Bronchial epithelial cell (primary cell): ENCODE results near the gene CHRNE. TPM values are rescaled to one million over a fixed set of nuclear protein-coding genes. Genes with fewer than 3 reads are reported as not detected.
A peak's percentile ranks its signal among the peaks of the same experiment; 100 is the strongest.
"Not testable (repeated sequence)": the region's sequence is repeated elsewhere in the genome, so short reads cannot be mapped to it uniquely, and the experiment has no call there.

ENCODE experiments used
- DNase-seq: peaks from one replicate; pipeline ENCODE4 v3.0.0-alpha.2; 2010; ENCODE audit warnings: low read depth
- FAIRE-seq: peaks from 2 replicates; lab custom pipeline; 2011; peaks lifted over from hg19 to GRCh38; lab: Jason Lieb, UNC
- H3K27me3 ChIP-seq: 2 replicates; pipeline ENCODE4 v1.5.1; 2011; ENCODE audit warnings: low read length; ENCODE audit not compliant: control insufficient read depth, insufficient read depth
- H3K36me3 ChIP-seq: 2 replicates; pipeline ENCODE4 v1.5.1; 2011; ENCODE audit warnings: low read length; ENCODE audit not compliant: control insufficient read depth, insufficient read depth
- H3K4me3 ChIP-seq: 2 replicates; pipeline ENCODE4 v1.5.1; 2011; ENCODE audit warnings: mild to moderate bottlenecking, low read depth, low read length, control low read depth
- CTCF ChIP-seq: IDR thresholded peaks from 2 replicates; pipeline ENCODE4 v1.5.1; 2011; ENCODE audit warnings: mild to moderate bottlenecking, moderate library complexity, low read length, control low read depth, inconsistent platforms; ENCODE audit not compliant: insufficient read depth, severe bottlenecking
- total RNA-seq: library from RNA; depleted of rRNA; stranded (reverse); fragments of >200 nt; gene quantifications from 2 replicates; pipeline ENCODE4 v1.2.1, GENCODE V29; 2014

CHRNE gene
- total RNA-seq, 1 donor from 2014 or later = 0.79 TPM

DNA sequence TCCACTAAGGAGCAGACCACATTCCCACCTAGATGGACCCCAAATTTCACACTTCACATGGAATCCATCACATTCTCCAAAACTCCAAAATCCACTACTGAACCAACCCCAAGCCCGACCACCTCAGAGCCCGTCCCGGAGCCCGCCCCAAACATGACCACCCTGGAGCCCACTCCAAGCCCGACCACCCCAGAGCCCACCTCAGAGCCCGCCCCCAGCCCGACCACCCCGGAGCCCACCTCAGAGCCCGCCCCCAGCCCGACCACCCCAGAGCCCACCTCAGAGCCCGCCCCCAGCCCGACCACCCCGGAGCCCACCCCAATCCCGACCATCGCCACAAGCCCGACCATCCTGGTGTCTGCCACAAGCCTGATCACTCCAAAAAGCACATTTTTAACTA is 30.7 kb upstream of the CHRNE start:
- DNase-seq = no peak
- Histone ChIP-seq H3K36me3 (peaks cover 16% of the 10 kb centered on the region), H3K27me3 (no peaks in the 10 kb centered on the region), H3K4me3 (no peak overlapping the region)
- TF ChIP-seq CTCF = no peak
- FAIRE-seq = no peak

GRCh38 chr17:4932756-4933155 is 29.9 kb upstream of the CHRNE start:
- FAIRE-seq (peak; percentile 13), DNase-seq (no peak)
- Histone ChIP-seq H3K27me3 (no peaks in the 10 kb centered on the region), H3K4me3 (no peak overlapping the region), H3K36me3 (peaks cover 8% of the 10 kb centered on the region)
- TF ChIP-seq CTCF = no peak

- Histone ChIP-seq H3K36me3 (peaks cover 2% of the 10 kb centered on the region), H3K4me3 (no peak within 1 kb of the TSS), H3K27me3 (no peaks in the 10 kb centered on the region)
- no peak for DNase-seq
- FAIRE-seq = no peak
- no peak for TF ChIP-seq CTCF
These were observed 29.1 kb upstream of the CHRNE start, which contains the start of gene GP1BA for GRCh38 chr17:4931963-4932362. GP1BA (plus strand) TSS chr17:4932277; CDS start chr17:4932605, 328 bp downstream.

DNA sequence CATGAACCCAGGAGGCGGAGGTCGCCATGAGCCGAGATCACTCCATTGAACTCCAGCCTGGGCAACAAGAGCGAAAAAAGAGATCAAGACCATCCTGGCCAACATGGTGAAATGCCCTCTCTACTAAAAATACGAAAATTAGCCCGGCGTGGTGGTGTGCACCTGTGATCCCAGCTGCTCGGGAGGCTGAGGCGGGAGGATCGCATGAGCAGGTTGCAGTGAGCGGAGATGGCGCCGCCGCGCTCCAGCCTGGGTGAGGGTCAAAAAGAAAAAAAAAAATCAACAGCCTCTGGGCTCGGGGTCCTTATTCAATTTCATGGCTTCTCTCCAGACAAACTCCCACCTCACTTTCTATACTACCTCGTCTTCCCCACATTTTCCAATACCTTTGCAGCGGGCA is 26.0 kb upstream of the CHRNE start:
- DNase-seq (no peak), FAIRE-seq (no peak)
- H3K4me3 ChIP-seq = no peak overlapping the region
- no peak for TF ChIP-seq CTCF
- no peaks in the 10 kb centered on the region for H3K27me3 ChIP-seq
- no peaks in the 10 kb centered on the region for H3K36me3 ChIP-seq

- not testable (repeated sequence) for FAIRE-seq, H3K4me3 ChIP-seq, DNase-seq, H3K27me3 ChIP-seq, H3K36me3 ChIP-seq
These were observed 23.9 kb upstream of the CHRNE start for GRCh38 chr17:4926577-4927335.

GRCh38 chr17:4921320-4921719 is 18.4 kb upstream of the CHRNE start:
- TF ChIP-seq CTCF = no peak
- no peak overlapping the region for H3K4me3 ChIP-seq
- DNase-seq (no peak), FAIRE-seq (no peak)
- no peaks in the 10 kb centered on the region for H3K36me3 ChIP-seq
- no peaks in the 10 kb centered on the region for H3K27me3 ChIP-seq
